GM21737 (cell line): ENCODE results near the gene ATP6V0C.

Experiments
- ATAC-seq: cut with Tn5 transposase; IDR thresholded peaks from one replicate; pipeline ENCODE4 v1.9.1; 2021; ENCODE audit warnings: mild to moderate bottlenecking, moderate library complexity; ENCODE audit not compliant: unreplicated experiment

Gene ATP6V0C

DNA sequence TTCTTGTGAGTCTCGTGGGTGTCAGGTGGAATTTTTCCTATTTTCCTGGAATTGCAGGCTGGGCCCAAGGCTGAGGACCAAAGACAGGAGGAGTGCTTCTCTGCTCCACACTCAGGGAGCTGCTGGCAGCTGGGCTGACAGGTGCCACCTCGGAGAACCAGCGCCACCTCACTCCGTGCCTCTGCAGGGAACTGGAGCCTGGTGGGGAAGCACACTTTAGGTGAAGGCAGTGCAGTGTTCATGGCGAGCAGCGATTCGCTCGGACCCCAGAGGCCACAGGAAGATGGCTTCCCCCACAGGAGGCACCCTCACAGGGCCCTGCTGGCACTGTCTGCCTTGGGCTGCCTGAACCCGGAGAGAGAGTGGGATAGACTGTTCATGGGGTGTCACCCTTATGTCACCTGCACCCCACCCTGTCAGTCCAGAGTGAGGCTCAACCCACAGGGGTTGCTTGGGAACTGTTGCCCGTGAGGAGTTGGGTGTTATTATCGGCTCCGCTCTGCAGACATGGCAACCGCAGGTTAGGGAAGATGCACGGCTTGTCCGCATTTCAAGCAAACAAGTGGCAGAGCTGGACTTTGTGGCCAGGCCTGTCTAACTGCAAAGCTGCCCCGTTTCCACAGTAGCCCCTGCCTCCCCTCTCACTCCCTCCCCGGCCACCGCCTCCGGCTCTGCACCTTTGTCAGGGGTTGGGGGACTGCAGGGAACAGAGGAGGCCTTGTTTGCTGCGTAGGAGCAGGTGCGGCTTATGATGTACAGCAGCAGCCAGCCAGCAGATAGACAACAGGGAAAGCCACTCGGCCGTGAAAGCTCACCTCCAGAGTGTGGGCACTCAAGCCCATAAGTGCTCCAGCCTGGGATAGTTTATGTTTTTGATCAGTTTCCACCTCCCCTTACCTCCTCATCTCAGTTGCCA, 23.3 kb upstream of the ATP6V0C start:
- no peak for ATAC-seq

DNA sequence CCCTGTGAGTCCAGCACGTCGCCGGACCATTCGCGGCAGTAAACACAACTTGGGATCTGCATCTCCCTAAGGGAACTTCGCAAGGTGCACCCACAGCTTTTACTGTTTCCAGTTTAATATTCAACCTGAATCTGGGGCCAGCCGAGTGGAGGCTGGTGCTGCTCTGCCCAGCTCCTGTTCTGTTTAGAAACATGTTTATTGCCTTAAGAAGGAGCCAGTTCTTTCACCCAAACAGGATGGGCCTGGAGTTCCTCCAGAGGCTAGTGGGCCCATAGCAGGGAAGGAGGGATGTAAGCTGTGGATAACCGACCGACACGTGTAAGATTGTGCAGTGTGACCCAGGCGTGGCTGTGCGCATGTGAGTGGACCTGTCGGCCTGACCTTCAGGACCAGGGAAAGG, 21.5 kb upstream of the ATP6V0C start:
- no peak for ATAC-seq

DNA sequence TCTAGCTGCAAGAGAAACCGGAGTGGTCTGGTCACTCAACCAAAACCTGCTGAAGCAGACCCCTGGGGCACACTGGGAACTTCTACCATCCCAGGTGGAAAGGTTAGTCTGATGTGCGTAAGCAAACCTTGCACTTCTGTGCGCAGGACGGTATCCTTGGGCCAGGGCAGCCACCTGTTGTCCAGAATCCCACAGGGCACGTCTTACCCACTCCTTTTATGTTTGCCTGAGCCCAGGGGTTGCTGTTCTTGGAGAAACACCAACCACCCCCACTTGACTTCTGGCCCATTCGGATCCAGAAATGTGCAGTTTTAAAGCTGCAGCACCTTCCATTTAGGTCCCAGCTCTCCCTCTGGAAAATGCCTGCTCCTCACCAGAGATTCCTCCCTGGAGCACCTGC, 20.1 kb upstream of the ATP6V0C start:
- ATAC-seq, result no peak

DNA sequence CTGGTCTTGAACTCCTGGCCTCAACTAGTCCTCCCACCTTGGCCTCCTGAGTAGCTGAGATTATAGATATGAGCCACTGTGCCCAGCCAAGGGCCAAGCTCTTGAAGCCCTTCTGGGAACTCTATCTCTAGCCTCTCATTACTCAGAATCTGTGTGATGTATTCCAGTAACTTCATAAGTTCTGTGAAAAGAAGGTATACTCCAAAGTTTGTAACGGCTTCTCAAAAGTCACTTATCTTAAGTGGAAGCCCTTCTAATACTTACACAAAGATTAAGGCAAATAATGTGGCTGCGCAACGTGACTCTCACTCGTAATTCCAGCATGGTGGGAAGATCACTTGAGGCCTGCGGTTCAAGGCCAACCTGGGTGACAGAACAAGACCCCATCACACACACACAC, 19.1 kb upstream of the ATP6V0C start:
- no peak for ATAC-seq

DNA sequence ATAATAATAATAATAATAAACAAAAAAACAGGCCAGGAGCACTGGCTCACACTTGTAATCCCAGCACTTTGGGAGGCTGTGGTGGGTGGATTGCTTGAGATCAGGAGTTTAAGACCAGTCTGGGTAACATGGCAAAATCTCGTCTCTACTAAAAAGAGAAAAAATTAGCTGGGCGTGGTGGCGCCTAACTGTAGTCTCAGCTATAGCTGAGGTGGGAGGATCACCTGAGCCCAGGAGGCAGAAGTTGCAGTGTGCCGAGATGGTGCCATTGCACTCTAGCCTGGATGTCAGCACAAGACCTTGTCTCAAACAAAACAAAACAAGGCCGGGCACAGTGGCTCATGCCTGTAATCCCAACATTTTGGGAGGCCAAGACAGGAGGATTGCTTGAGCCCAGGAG, 18.7 kb upstream of the ATP6V0C start:
- no peak for ATAC-seq

DNA sequence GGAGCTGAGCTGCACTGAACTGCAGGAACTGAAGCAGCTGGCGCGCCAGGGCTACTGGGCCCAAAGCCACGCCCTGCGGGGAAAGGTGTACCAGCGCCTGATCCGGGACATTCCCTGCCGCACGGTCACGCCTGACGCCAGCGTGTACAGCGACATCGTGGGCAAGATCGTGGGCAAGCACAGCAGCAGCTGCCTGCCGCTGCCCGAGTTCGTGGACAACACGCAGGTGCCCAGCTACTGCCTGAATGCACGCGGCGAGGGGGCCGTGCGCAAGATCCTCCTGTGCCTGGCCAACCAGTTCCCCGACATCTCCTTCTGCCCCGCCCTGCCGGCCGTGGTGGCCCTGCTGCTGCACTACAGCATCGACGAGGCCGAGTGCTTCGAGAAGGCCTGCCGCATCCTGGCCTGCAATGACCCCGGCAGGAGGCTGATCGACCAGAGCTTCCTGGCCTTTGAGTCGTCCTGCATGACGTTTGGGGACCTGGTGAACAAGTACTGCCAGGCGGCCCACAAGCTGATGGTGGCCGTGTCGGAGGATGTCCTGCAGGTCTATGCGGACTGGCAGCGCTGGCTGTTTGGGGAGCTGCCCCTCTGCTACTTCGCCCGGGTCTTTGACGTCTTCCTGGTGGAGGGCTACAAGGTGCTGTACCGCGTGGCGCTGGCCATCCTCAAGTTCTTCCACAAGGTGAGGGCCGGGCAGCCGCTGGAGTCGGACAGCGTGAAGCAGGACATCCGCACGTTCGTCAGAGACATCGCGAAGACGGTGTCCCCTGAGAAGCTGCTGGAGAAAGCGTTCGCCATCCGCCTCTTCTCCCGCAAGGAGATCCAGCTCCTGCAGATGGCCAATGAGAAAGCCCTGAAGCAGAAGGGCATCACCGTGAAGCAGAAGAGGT, 17.3 kb upstream of the ATP6V0C start:
- ATAC-seq, result no peak

DNA sequence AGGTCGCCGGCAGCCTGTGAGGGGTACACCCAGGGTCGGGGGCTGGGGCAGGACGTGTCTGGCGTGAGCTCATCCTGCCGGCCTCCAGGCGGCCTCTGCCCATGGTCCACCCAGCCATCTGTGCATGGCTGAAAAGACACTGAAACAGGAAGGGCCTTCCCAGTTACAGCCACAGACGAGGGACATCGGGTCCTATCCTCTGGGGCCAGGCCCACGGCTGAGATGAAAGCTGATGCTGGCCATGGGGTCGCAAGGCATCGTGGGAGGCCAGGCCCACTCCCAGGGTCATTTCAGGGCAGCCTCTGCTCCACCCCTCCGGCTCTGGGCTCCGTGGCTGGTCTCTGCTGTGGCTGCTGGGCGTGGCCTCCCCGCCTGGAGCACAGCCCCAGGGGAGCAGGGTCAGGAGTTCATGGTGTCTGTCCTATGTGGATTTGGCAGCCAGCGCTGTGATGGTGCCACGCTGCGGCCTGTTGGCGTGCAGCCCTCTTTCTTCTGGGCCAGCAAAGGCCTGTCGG, 16.6 kb upstream of the ATP6V0C start:
- ATAC-seq, result no peak

DNA sequence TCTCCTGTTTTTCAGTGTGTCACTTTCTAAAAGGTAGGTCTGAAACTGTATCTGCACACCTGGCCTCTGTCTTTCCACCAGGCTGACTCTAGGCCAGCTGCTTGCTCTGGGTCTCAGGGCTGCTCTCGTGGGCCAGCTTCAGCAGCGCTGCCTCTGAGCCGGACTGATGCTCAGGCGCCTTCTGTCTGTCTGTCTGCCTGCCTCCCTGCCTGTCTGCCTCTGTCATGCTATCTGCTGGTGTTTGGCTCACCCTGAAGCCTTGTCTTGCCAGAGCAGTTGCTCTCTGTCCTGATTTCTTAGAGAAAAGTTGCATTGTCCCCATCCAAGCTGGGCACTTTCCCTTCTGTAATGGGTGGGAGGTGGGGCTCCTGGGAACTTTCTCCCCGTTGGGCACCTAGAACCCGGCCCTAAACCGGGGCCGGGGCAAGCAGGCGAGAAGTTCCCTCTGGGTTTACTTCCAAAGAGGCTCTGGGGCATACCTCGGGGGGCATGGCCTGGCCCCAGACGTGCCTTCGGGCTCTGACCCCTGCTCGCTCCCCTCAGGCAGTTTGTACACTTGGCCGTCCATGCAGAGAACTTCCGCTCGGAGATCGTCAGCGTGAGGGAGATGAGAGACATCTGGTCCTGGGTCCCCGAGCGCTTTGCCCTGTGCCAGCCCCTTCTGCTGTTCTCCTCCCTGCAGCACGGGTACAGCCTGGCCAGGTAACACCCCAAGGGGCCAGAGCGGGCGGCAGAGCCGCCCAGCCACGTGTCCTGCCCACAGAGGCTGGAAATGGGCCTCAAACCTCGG, 15.9 kb upstream of the ATP6V0C start:
- ATAC-seq, result no peak

DNA sequence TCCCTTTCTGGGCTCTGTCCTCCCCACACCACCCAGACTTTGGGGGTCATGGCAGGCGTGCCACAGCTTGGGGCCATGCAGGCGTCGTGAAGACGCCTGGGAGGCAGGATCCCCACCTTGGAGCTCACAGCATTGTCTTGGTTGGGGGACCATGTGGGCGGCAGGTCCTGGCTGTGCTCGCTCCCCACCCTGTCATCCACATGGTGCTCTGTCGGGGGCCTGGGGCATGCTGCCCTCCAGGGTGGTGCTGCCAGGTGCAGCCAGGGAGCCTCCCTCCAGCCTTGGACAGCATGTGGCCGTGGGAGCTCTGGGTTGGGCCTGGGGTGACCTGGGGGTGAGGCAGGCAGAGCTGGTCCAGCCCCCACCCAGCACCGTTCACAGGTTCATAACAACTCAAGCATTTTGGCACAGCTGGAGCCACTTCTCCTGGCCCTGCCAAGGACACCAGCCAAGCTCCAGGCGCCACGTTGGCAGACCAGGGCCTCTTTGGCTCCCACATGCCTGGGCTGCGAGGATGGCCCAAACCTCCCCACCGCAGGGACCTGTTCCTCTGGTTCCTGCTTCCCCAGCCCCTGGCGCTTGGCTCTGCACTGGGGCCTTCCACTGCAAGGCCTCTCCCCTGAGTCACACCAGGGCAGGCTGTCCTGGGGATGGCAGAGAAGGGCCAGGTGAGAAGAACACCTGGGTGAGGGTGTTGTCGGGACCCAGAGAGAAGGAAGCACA, 15.1 kb upstream of the ATP6V0C start:
- no peak for ATAC-seq

DNA sequence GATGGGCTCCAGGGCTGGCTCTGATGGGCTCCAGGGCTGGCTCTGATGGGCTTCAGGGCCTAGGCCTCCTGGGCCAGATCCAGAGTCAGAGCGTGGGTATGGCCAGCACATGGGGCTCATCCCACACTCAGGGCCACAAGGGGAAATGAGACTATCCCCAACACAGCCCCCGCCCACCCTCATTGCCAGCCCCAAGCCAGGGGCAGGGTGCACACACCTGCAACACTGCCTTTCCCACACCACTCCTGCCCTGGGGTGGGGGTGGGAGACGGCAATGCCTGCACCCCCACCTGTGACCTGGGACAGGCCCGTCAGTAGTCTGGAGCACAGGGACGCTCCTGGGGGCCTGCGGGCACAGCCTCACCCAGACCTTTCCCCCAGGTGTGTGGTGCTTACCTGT, 14.3 kb upstream of the ATP6V0C start:
- no peak for ATAC-seq

DNA sequence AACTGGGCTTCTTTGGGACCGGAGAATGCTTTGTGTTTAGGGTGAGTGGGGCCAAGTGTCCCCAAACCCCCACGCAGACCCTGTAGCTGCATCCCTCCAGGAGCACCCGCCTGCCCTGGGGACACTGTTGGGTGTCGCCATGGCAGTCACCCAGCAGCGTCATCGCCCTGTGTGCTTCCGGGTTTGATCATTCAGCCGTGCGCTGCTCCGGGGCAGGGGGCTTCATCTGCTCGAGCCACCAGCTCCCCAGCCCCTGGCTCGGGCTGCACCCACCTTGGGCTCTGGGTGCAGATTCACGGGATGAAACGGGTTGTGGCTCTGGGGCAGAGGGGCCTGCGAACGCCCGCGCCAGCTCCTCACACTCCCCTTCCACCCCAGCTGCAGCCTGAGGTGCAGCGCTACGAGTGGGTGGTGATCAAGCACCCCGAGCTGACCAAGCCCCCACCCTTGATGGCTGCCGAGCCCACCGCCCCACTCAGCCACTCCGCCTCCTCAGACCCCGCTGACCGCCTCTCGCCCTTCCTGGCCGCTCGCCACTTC, 13.8 kb upstream of the ATP6V0C start:
- no peak for ATAC-seq

DNA sequence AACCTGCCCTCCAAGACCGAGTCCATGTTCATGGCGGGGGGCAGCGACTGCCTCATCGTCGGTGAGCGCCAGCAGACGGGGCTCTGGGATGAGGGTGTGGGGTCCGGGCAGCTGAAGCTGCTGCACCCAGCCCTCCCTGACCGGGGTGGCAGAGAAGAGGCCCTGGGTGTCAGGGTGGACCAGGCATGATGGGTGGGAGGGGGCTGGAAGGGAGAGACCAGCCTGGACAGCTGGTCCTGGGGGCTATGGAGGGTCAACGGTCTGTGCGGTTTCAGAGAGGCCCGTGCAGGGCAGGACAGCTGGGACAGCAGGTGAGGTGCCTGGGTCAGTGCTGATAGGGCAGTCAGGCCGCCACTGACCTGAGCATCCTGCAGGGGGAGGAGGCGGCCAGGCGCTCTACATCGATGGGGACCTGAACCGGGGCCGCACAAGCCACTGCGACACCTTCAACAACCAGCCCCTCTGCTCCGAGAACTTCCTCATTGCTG, 13.3 kb upstream of the ATP6V0C start:
- no peak for ATAC-seq

DNA sequence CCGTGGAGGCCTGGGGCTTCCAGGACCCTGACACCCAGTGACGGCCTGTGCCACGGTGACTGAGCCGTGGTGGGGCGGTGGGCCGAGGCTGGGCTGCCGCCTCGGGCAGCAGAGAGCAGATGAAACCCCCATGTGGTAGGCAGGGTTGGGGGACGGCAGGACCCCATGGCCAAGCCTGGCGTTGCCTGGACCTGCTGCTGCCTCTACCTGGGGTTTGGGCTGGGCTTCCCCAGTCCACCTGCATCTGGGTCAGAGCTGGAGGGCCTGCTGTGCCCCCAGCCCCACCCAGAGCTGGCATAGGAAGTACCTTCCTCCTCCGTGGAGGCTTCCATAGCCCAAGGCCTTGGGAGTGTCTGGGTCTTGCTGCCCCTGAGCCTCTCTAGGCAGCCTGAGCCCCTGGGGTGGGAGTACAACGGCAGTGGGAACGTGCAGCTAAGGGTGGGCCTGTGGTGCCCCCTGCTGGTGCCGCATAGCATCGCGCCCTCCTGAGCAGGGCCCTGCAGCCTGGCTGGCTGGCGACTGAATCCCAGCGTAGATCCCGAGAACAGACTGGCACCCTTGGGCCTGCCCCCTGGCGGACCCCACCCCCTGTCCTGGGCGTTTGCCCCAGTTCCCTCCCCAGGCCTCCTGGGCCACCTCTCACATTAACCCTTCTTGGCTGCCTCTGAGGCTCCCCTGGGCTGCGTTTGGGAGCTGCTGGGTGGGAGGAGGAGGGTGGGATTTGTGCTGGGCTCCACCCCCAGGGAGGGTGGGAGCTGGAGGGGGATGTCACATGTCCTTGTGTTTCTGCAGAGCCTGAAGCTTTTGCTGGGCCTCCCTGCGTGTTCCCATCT, 12.6 kb upstream of the ATP6V0C start:
- ATAC-seq, result peak; percentile 58

DNA sequence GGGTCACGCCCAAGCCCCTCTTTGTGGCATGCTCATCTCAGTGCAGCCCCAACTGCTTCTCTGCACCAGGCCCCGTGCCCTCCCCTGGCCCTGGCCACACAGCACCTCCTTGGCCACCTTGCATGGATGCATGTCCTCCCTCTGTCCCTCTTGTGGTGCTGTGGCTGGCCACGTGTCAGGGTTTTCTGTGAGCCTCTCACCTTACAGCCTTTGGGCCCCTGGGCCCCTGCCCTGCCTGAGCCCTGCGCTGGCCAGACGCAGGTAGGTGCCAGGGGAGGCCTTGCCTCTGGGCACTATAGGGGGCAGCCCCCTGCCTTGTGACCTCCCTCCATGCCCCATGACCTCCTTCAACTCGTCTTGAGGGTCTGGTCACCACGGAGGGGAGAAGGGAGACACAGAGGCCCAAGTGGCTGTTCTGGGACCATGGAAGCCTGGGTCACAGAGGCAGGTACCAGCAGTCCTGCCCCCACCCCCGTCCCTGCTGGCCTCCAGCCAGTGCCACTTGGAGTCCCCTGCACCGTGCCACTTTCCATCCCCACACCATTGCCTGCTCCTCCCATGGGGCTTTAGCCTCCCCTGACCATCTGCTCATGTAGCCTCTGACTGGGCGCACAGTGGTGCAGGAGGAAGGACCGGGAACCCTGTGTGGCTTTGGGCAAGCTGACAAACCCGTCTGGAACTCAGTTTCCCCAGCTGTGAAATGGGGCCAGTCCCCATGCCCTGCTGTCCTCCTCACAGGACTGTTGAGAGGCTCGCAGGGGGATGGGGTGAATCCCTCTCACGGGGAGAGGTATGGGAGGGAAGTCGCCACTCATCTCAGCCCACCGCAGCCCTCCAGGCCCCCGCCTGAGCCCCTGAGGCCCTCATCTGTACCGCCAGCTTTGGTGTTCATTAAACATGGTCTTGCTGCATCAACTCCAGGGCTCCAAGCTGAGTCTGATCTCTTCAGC, 11.5 kb upstream of the ATP6V0C start:
- ATAC-seq, result no peak

DNA sequence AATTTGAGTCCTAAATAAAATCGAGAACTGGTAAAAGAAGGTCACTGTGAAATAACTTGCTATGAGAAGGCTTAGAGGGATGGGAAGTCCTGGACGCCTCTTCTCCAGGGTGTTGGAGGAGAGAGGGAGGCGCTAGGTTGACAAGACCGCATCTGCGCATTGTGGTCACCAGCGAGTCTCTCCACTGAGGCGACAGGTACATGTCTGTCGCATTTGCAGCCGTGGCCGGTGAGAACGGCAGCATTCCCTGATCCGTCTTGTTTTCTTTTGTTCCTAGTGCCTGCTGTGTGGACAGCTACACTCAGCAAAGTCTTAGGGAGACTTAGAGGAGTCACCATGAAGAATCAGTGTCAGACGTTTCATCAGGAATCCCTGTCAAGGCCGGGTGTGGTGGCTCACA, 8.1 kb upstream of the ATP6V0C start:
- ATAC-seq, result no peak

DNA sequence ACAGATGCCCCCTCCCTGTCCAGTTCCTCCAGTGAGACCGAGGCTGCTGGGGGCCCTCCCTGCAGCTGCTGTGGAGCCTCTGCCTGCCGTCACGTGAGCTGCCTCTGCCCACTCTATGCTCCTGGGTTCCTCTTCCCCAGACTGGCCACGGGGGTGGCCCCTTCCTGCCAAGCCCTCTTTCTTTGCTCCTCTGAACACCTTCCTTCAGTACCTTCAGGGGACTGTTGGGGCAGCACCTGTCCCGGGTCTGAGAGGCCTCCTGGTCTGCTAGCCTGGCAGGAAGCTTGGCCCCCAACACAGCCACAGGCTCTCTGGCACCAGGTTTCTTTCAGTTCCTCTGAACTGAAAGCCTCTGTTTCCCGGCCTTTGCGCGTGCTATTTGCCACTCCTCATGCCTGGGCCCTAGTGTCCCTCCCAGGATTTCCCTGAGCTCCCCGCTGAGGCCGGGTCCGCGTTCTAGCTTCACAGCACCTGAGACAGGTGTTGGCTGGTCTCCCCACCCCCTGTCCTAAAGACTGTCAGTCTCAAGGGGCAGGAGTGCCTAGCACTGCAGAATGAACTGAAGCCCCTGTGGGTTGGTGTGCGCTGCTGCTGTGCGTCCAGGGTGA, 6.6 kb upstream of the ATP6V0C start:
- ATAC-seq, result peak; percentile 49

DNA sequence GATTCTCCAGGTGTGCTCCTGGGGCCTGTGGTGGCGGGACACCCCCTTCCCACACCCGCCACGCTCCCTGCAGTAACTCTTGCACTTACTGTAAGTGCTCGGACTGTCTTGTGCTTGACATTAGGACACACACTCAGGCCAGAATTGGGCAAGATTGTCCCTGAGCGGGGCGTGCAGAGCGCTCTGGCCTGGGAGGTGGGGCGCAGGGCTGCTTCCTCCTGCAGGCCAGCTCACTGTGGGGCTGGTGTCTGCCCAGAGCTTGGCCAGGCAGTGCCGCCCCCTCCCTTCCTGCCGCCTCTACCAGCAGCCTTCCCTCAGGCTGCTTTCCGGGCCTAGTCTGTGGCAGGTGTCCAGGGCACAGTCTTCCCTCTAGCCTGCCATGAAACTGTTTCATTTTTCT, 6.1 kb upstream of the ATP6V0C start:
- ATAC-seq, result peak; percentile 22
